GM19452 (cell line): ENCODE measurements around the gene DLD.
"Not testable (repeated sequence)": the region's sequence is repeated elsewhere in the genome, so short reads cannot be mapped to it uniquely, and the experiment has no call there.

Experiments
- ATAC-seq: cut with Tn5 transposase; IDR thresholded peaks from one replicate; pipeline ENCODE4 v1.9.1; 2021; ENCODE audit not compliant: unreplicated experiment

Gene DLD

DNA sequence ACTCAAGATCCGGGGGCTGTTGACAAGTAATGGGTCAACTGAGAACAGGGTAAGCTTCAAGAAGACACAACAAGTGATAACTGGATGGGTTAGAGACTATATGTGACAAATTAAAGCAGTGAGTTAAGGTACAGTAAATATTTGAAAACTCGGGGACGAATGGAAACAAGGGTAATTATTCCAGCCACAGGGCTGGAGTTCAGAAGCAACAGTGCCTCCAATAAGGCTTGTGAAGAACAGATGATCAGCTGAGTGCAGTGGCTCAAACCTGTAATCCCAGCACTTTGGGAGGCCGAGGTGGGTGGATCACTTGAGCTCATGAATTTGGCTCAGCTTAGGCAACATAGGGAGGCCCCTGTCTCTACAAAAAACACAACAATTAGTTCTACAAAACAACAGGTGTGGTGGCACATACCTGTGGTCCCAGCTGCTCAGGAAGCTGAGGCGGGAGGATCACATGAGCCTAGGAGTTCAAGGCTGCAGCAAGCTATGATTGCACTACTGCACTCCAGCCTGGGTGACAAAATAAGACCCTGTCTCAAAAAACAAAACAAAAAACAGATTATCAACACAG lies 20.5 kb upstream of the DLD start:
- no peak for ATAC-seq

DNA sequence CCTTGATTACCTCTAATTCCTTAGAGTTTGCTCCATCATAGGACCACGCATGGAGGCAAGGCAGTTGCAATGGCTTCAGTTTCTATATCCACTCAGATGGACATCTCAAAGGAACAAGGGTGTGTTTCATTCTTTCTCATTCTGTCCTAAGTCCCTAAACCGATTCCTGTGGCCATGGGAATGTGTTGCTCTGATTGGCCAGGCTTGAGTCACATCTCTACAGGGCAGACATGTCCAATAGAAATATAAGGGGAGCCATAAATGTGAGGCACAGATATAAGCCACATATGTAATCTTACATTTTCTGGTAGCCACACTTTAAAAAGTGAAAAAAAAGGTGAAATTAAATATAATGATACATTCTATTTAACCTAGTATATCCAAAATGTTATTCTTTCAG lies 16.9 kb upstream of the DLD start:
- ATAC-seq: no peak

DNA sequence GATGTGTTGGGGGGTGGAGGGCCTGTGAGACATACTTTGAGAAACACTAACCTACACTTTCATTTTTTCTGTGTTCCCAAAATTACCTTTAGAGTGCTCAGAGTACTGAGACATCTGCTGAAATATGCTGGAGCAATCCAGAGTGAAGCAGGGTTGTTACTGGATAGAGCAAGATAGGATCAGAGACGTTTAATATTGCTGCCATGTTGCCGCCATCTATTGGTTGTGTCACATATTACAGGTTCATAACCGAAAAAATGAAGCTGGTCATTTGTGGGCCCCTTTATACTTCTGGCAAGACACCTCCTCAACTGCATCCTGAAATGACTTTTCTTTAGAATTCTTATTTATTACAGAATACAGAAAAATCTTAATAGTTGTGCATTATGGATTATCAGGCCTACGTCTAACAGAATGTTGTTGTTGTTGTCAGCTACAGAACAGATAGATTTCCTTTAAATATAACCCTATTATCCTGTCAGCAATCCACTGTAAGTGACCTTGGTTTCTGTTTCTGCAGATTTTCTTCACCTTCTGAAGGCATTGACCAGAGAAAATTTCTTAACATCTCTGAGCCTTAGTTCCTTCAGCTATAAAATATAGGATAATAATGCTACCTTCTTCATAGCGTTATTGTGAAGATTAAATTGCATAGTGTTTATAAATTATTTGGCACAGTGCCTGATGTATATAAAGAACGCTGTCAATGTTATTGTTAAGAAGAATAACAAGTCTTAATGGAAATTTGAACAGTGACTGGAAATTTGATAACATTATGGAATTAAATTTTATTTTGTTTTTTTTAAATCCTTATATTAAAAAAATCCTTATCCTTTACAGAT lies 16.2 kb upstream of the DLD start:
- ATAC-seq: peak; percentile 59

DNA sequence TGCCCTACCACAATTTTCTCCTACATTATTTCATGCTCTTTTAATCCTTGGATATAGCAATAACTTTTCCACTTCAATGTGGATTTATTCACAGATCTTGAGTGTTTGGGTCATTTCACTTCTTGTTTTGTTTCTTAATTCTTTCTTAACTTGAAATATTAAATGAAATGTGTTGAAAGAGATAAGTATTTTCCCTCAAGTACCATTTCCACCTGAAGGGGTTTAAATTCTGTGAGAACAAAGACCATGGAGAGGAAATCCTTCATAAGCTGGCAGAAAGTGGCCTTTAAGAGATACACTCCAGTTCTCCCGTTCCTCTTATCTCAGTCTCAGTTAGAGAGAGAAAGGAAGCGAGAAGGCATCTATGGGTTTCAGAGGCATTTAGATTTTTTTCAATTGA lies 14.1 kb upstream of the DLD start:
- ATAC-seq: no peak

DNA sequence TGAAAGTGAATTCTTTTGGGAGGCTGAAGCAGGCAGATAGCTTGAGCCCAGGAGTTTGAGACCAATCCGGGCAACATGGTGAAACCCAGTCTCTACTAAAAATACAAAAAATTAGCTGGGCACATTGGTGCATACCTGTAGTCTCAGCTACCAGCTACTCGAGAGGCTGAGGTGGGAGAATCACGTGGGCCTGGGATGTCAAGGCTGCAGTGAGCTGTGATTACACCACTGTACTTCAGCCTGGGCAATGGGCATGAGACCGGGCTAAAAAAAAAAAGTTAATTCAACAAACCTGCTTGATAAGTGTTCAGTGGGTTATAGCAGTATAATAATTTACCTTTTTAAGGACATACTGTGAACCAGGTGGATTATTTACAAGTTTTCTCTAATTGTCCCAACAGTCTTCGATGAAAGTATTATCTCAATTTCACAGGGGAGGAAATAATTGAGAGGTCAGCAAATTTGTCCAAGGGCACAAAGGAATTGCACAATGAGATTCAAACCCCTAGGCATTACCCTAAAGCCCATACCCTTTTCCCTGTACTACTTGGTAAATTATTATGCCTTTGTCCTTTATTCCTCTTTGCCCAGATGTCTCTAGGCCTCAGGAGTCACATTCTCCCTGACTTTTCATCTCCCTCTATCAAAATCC lies 13.1 kb upstream of the DLD start:
- no peak for ATAC-seq

DNA sequence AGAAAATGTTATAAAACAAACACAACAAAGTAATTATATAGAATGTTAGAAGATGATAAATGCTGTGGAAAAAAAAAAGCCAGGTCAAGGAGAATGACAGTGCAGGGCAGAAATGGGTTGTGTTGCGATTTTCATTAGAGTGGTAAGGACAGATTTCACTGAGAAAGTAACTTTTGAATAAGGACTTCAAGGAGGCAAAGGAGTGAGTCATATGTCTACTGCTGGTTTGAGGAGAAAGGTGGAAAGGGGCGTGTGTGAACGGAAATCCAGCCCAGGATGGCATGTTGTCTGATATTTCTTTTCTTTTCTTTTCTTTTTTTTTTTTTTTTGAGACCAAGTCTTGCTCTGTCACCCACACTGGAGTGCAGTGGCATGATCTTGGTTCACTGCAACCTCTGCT lies 12.3 kb upstream of the DLD start:
- no peak for ATAC-seq

DNA sequence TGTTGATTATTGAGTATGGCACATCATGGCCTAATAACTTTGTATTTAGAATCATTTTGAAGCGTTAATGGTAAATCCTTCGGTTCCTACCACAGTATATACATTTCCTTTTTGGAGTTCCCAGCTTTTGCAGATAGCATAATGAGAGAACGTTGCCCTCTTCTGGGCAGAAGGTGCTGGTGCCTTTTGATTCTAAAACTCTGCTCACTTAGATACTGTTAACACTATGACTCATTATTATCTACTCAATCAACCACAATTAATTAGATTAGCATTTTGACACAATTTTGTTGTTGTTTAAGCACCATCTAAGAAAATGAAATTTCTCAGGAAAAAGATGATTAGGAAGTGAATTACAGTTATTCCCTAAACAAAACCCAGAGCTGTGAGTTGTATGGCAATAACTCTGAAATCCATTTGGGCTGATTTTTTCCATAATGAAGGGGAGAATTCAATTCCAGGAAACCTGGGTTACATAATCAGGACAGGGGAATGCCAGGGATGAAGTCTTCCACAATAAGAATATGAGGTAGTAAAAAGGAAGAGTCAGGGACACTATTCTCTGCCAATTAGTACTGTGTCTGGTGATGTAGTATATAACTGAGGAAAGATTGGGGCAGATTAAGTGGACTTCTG lies 11.5 kb upstream of the DLD start:
- ATAC-seq: peak; percentile 56

DNA sequence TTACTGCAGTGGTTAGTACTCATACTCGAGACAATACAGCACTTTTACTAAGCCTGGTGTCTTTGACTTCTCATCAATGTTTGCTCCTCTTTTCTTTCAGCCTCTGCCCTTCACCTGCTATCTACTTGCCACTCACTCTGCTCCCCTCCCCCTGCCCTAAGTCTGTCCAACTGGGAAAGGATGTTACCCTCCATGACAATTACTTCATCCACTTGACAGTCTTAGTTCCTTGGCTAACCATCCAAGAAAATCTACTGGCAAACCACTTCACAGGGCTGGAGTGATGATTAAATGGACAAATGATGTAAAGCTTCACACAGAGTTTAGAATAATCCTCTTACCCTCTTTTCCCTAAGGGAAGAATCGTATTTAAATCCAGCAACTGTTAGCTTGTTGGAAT lies 8.2 kb upstream of the DLD start:
- no peak for ATAC-seq

DNA sequence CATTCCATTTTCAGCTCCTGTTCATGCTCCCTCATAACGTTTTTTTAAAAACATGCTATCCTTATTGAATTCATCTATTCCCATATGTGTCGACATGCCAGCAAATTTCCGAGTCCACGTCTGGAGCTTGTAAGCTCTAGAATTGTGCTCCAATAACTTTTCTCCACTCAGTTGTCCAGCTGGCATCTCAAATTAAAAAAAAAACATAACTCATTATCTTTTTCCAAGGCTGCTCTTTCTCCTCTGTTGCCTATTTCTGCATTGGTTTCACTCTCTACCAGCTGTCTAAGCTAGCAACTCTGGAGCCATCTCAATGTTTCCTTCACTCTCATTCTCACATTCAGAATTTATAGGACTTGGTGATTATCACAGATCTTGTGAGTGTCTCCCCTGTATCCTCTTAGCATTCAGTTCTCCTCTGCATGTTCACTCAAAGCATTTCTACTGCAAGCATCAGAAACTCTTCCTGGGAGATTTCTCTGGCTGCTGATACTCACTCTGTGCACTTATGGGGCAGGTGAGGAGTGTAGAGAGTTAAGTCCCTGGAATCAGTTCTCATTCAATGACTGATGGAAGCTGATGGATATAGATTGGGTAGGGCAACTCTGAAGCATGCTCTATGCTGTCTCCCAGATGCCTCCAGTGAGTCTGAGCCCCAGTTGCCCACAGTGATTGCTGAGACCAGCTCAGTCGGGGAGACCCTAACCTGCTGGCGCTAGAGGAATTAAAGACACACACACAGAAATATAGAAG lies 6.7 kb upstream of the DLD start:
- no peak for ATAC-seq

DNA sequence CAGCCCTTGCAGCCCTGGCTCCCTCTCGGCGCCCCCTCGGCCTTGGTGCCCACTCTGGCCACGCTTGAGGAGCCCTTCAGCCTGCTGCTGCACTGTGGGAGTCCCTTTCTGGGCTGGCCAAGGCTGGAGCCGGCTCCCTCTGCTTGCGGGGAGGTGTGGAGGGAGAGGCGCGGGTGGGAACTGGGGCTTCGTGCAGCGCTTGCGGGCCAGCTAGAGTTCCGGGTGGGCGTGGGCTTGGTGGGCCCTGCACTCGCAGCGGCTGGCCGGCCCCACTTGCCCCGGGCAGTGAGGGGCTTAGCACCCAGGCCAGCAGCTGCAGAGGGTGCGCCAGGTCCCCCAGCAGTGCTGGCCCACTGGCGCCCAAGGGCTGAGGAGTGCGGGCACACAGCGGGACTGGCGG lies 3.2 kb upstream of the DLD start:
- not testable (repeated sequence) for ATAC-seq

DNA sequence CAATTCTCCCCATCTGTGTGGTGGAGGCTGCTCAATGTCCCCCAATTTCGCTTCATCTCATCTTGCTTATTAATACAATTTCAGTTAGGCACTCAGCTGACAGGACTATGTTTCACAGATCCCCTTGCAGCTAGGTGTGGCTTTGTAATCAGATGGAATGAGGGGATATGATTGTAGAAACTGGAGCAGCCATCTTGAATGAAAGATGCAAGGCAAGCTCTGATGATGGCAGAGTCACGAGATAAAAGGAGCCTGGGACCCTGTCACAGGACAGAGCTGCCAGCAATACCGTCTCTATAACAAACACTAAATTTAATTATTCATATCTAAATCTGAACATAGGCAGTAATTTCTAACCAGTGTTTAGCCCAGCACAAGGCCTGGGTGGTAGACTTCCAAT lies 991 bp upstream of the DLD start:
- ATAC-seq: no peak

DNA sequence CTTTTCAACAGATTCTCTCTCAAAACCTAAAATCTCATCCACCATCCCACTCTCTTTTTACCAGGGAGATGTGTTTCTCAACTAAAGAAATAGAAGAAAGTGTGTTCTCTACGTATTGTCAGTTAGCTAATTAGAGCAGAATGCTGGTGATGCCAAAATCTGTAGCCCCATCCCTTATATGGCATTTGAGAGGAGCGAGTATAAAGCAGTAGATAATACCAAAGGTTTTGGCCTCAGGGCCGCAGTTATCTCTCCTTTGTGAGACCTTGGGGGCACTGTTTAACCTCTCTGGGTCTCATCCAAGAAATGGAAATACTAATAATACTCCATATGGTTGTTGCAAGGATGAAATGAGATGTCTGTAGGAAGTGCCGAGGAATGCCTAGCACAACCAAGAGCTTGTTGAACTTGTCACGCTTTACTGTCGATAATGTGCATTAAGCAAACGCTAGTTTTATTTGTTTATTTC lies 456 bp upstream of the DLD start:
- peak; percentile 3 for ATAC-seq

DNA sequence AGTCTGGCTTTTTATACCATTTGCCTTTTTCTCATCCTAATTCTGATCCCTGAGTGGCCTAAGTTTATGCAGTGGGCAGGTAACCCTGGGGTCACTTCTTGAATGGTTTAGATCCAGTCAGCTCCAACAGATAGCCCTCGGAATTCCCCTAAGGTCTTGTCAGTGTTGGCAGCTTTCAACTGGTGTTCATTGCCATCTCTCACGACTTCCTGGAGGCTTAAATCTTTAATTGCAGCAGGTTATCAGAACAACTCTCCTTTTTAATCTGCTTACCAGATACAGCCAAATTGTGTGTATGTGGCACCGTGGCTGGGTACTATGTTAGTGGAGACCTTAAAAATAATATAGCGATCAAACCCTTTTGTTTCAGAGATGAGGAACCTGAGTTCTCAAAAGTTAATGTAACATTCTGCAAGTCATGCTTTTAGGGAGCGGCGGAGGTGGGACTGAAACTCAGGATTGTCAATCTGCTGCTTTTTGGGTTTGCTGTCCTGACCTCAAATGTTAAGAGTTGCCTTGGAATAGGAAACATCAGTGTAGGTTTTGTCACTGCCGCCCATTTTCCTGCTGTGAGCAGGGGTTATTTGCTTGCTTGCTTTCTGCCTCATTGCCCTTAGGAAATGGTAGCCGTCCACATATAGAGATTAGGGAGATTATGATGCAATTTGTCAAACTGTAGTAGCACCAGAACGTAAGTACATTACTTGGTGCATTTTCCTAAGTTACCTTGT lies 818 bp downstream of the DLD start:
- peak; percentile 18 for ATAC-seq

DNA sequence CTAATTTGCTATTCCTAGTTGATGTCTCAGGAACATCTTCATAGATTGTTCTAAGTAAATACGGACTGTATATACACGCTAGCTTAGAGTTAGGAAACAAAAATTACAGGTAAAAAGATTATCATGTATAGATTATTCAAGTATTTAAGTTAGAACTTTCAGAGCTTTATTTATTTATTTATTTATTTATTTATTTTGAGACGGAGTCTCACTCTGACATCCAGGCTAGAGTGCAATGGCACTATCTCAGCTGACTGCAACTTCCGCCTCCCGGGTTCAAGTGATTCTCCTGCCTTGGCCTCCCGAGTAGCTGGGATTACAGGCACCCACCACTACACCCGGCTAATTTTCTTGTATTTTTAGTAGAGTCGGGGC lies 1.4 kb downstream of the DLD start:
- not testable (repeated sequence) for ATAC-seq

DNA sequence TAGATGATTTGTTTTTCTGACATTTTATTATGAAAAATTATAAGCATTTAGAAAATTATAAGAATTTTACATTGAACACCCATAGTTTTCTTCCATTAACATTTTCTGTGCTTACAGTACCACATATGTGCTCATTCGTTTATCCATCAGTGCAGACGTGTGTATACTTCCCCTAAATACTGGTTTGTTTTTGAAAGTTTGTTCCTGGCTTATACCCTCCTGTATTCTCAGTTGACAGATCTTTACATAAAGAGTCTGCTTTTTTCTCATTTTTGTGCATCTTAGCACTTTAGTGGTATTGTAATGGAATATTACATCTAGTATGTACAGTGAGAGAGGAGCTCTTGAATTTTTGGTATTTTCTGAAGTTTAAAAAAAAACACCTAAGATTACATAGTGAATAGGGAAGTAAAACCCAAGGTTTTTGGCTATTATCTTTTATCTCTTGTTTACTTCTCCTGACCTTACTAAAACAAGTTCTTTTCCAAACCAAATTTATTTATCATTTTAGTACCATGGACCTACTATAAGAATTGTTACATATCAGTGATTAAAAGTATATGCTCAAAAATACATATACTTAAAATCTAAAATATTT lies 8.1 kb downstream of the DLD start:
- ATAC-seq: no peak

DNA sequence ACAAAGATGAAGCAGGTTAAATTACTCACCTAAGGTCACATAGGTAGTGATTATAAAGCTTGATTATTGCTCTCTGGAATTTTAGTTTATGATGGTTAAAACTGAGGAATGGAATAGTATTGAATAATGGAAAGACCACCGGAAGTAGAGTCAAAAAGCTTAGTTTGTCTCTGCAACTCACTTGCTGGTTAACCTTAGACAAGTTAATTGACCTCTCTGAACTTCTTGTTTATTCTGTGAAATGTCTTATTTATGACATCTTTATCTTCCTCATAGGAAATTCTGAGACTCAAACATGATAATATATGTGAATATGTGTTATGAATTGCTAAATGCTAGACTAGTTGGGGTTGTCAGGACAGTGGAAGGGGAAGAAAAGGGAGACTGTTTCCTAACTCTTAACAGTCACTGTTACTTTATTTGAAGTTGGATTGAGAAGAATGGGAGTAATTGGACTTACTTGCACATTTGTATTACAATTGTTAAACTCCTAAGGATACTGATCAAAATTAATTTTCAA lies 9.6 kb downstream of the DLD start:
- ATAC-seq: no peak

DNA sequence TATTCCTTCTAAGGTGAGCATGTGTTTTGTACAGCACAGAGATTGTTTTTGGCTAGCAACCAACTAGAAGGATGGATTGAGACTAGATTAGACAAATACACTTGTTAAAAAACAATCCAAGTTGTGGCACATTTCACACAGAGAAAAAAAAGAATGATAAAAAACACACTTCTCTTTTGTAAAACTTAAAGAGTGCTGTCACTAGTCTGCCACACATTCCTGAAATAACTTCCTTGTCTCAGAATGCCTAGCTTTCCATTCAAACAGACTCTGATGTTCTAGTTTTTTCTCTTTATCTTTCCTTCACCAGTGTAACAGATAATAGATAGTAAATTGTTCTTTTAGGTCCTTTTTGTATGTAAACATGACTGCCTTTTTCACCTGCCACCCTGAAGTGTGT lies 11.4 kb downstream of the DLD start:
- ATAC-seq: no peak

DNA sequence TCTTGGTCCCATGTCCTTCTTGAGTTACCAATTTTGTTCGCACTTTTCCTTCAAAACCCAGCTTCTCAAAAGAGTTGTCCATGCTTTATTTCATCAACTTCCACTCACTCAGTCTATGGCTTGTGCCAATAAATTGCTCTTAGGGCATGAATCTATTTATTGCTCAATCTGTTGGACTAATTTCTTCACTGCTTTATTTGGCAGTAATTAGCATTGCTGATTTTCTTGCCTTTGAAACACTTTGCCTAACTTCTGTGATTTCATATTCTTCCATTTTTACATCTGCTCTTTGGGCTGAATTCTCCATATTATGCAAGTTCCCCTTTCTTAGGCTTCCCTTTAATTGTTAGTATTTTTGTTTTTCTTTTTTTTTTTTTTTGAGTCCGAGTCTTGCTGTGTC lies 16.8 kb downstream of the DLD start:
- ATAC-seq: no peak

DNA sequence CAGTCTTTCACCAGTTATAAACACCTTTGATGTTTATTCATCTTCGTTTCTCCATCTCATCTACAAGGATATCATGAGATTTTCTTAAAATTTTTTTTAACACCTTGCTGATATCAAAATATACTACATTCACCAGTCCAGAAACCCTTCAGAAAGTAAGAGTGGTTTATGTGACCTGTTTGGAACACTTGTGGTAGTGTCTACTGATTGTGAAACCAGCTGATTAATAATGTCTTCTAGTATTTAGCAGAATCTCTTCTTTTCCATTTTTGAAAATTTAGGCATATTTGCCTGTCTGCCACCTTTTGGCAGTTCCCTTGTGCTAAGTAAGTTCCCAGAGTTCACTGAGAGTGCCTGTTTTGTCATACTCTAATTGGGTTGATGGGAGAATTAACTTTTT lies 18.5 kb downstream of the DLD start:
- no peak for ATAC-seq

DNA sequence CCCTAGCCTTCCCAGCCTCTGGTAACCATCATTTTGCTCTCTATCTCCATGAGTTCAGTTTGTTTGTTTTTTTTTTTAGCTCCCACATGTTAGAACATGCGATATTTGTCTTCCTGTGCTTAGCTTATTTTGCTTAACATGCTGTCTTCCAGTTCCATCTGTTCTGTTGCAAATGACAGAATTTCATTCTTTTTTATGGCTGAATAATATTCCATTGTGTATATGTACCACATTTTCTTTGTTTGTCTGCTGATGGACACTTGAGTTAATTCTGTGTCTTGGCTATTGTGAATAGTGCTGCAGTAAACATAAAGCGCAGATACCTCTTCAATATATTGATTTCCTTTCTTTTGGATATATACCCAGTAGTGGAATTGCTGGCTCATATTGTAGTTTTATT lies 21.0 kb downstream of the DLD start:
- no peak for ATAC-seq
